ENCODE data around the gene NDST1.

The NDST1 gene

DNA sequence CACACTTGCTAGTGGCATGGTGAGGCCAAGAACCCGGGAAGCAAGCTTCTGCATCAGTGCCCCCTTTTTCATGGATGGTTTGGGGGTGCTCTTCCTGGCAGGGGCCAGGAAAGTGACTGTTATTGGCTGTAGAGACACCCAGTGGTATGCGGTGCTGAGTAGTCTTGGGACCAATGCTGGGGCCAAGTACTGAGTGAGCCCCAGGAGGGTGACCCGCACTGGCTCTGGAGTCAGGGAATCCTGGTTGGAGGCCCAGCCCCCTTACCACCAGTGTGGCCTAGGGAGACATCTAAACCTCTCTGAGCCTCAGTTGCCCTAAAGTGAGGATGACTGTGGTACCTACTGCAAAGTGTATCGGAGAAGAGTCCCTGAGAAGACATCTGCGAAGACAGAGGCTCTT lies 91.3 kb downstream of the NDST1 start:
- Histone ChIP-seq H3K36me3 (ENCODE audit: insufficient read depth, low read length) (no peaks in the 10 kb centered on the region), H3F3A (ENCODE audit: insufficient read depth, low read length) (no peaks in the 10 kb centered on the region), H3K4me3 (ENCODE audit: low read depth, low read length, poor library complexity, severe bottlenecking) (no peak overlapping the region), H3K9me2 (ENCODE audit: low read depth, low read length) (no peaks in the 10 kb centered on the region), H3K4me2 (ENCODE audit: low read length) (peak overlapping the region; percentile 22; the same call in 1 of the 2 replicates), H4K20me1 (ENCODE audit: insufficient read depth, low read length) (no peaks in the 10 kb centered on the region), H3K27ac (ENCODE audit: low read depth, low read length, poor library complexity, severe bottlenecking) (no peak overlapping the region), H3K9ac (ENCODE audit: low read length) (no peak overlapping the region), H3K9me3 (ENCODE audit: low read length) (no peaks in the 10 kb centered on the region), H2AFZ (ENCODE audit: low read length) (no peak overlapping the region), H3K27me3 (ENCODE audit: insufficient read depth, low read length) (peaks cover 4% of the 10 kb centered on the region; the same call in 1 of the 2 replicates), H3K4me1 (ENCODE audit: insufficient read depth, low read length, severe bottlenecking) (no peaks in the 10 kb centered on the region), H3K79me2 (ENCODE audit: insufficient read depth, low read length) (no peaks in the 10 kb centered on the region)
- TF ChIP-seq, protein P1, sequence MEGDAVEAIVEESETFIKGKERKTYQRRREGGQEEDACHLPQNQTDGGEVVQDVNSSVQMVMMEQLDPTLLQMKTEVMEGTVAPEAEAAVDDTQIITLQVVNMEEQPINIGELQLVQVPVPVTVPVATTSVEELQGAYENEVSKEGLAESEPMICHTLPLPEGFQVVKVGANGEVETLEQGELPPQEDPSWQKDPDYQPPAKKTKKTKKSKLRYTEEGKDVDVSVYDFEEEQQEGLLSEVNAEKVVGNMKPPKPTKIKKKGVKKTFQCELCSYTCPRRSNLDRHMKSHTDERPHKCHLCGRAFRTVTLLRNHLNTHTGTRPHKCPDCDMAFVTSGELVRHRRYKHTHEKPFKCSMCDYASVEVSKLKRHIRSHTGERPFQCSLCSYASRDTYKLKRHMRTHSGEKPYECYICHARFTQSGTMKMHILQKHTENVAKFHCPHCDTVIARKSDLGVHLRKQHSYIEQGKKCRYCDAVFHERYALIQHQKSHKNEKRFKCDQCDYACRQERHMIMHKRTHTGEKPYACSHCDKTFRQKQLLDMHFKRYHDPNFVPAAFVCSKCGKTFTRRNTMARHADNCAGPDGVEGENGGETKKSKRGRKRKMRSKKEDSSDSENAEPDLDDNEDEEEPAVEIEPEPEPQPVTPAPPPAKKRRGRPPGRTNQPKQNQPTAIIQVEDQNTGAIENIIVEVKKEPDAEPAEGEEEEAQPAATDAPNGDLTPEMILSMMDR (IDR thresholded peaks at IDR 0.05; ENCODE audit: low read length): no peak
- TF ChIP-seq EZH2 (IDR thresholded peaks at IDR 0.05; ENCODE audit: borderline replicate concordance, low read length): no peak

DNA sequence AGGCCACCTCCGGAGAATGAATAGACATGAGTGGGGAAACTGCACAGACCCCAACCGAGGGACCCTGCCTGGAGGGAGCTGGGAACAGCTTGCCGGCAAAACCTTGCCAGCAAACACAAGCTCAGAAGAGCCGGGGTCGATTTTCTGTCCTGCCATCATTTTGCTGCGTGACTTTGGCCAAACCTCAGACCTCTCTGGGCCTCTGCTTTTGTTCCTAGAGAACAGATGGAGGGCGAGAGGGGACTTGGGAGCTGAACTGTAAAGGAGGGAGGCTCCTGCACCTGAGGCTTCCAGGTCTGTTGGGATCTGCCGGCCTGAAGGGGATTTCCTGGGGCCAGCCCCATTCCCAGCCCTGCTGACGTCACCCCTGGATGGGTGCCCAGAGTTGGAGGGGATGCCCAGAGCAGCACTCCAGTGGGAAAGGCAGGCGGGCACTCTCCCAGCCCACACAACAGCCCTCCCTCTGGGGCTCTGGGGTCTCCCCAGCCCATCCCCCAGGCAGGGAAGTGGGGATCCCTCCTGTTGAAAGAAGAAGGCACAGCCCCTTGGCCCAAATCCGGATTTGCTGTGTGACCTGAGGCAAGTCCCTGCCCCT lies 92.1 kb downstream of the NDST1 start:
- no peak overlapping the region for H3K27ac ChIP-seq (ENCODE audit: low read depth, low read length, poor library complexity, severe bottlenecking)

DNA sequence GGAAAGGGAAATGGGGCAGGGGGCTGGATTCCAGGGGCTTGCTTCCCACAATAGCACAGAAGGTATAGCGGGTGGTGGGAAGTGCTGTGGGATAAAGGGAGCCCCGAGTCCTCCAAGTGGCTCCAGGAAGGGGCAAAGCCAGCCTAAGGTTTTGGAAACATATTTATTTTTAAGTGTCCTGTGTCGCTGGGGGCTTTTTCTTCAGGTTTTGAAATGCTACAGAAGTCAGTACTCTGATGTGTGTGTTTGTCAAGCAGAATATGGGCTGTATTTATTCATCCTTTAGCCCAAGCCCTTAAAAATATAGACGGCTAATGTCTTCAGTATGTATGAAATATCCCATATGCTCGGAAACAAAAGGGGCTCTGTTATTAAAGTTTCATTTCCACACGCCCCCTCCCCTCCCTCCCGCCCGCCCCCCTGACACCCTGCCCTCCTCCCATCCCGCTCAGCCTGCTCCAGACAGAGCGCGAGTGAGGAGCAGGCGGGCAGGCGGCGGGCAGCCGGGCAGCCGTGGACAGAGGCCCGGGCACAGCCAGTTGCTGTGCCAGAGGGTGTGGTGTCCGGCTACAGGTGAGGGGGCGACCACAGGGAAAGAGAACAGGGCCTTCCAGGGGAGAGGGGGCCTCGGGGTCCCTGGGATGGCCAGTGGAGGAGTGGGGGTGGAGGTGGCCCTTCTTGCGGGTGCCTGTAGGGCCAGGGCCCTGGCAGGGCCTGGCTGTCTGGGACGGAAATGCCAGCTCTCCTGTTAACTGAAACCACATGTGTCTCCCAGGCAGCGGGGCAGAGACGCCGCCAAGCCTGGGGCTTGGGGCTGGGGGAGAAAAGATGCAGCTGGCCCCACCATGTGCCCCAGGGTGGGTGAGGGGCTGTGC lies 92.9 kb downstream of the NDST1 start:
- Histone ChIP-seq H3K27me3 (ENCODE audit: insufficient read depth, low read length) (peaks cover 4% of the 10 kb centered on the region; the same call in 1 of the 2 replicates), H4K20me1 (ENCODE audit: insufficient read depth, low read length) (no peaks in the 10 kb centered on the region), H3K9me3 (ENCODE audit: low read length) (no peaks in the 10 kb centered on the region), H3K9me2 (ENCODE audit: low read depth, low read length) (no peaks in the 10 kb centered on the region), H3K4me3 (ENCODE audit: low read depth, low read length, poor library complexity, severe bottlenecking) (no peak overlapping the region), H3K27ac (ENCODE audit: low read depth, low read length, poor library complexity, severe bottlenecking) (no peak overlapping the region), H2AFZ (ENCODE audit: low read length) (no peak overlapping the region), H3K4me1 (ENCODE audit: insufficient read depth, low read length, severe bottlenecking) (no peaks in the 10 kb centered on the region), H3K9ac (ENCODE audit: low read length) (no peak overlapping the region), H3K79me2 (ENCODE audit: insufficient read depth, low read length) (no peaks in the 10 kb centered on the region), H3K4me2 (ENCODE audit: low read length) (no peak overlapping the region), H3F3A (ENCODE audit: insufficient read depth, low read length) (no peaks in the 10 kb centered on the region), H3K36me3 (ENCODE audit: insufficient read depth, low read length) (no peaks in the 10 kb centered on the region)
- TF ChIP-seq, protein P1 (IDR thresholded peaks at IDR 0.05; ENCODE audit: low read length): no peak
- no peak for TF ChIP-seq EZH2 (IDR thresholded peaks at IDR 0.05; ENCODE audit: borderline replicate concordance, low read length)

More for the DNA sequence above, 92.1 kb downstream of the NDST1 start:
- no peak overlapping the region for H3K4me3 ChIP-seq (ENCODE audit: low read depth, low read length, poor library complexity, severe bottlenecking)
- no peaks in the 10 kb centered on the region for H3F3A ChIP-seq (ENCODE audit: insufficient read depth, low read length)
- no peaks in the 10 kb centered on the region for H4K20me1 ChIP-seq (ENCODE audit: insufficient read depth, low read length)
- no peak overlapping the region for H2AFZ ChIP-seq (ENCODE audit: low read length)
- TF ChIP-seq, protein P1 (IDR thresholded peaks at IDR 0.05; ENCODE audit: low read length): no peak
- no peak for TF ChIP-seq EZH2 (IDR thresholded peaks at IDR 0.05; ENCODE audit: borderline replicate concordance, low read length)
- H3K4me1 ChIP-seq (ENCODE audit: insufficient read depth, low read length, severe bottlenecking): no peaks in the 10 kb centered on the region
- no peaks in the 10 kb centered on the region for H3K79me2 ChIP-seq (ENCODE audit: insufficient read depth, low read length)
- H3K36me3 ChIP-seq (ENCODE audit: insufficient read depth, low read length): no peaks in the 10 kb centered on the region
- H3K9me3 ChIP-seq (ENCODE audit: low read length): no peaks in the 10 kb centered on the region
- H3K4me2 ChIP-seq (ENCODE audit: low read length): no peak overlapping the region
- H3K9ac ChIP-seq (ENCODE audit: low read length): no peak overlapping the region
- H3K27me3 ChIP-seq (ENCODE audit: insufficient read depth, low read length): peaks cover 4% of the 10 kb centered on the region; the same call in 1 of the 2 replicates
- H3K9me2 ChIP-seq (ENCODE audit: low read depth, low read length): no peaks in the 10 kb centered on the region
